ENCODE data around the gene BBS1. TPM values are rescaled to one million over a fixed set of nuclear protein-coding genes. Genes with fewer than 3 reads are reported as not detected.

BBS1 gene
- total RNA-seq (10 to 100 TPM in 1 of 2 donors, 1 to 10 TPM in 1; 9.8 to 18.5 TPM), polyA plus RNA-seq (1 to 10 TPM; 4.2 to 7.5 TPM)

DNA sequence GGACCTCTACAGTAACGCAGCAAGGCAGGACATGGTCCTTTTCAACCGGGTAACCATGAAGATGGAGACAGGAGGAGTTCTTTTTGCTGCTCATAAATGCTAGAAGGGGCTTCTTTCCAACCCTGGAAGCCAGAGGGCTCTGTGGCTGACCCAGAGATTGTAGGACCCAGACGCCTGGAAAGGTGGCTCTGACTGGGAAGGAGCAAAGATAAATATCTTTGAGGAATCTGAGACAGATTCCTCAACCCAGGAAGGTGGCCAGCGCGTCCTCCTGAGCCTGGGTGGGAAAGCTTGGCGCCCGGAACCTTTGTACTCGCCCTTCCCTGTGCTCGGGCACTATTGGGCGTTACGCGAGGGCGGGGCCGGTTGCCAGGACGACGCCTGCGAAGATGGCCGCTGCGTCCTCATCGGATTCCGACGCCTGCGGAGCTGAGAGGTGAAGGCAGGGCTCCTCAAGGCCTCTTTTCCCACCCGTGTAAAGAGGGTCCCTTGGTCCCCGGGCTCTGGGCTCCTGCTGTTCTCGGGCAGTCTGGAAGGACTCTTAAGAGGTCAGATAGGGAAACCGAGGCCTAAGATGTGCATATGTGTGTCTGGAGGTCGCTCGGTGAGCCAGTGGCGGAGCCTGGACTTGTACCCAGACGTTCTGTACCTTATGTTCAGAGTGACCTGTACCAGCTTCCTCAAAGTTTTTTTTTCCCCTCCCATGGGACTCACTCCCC is at the start of gene BBS1:
Gene BBS1, plus strand, starts transcription at position 365 of the 719 bp plus-strand sequence. Its CDS starts 25 bp downstream, at position 390.
- peak; percentile 92 for DNase-seq (ENCODE audit: low spot score)
- WGBS = 3% methylated on average over 31 of the region's 31 CpGs

GRCh38 chr11:66462010-66462409 is 48.4 kb upstream of the BBS1 start:
- peaks cover 0 to 7% (median 2%) of the 10 kb centered on the region in 4 donors for H3K4me1 ChIP-seq (ENCODE audit: control insufficient read depth in 4 of 4, insufficient read depth in 4 of 4, low read length in 3 of 4)
- H3K27me3 ChIP-seq (ENCODE audit: control insufficient read depth in 4 of 4, insufficient read depth in 4 of 4, low read length in 3 of 4) = no peaks in the 10 kb centered on the region
- TF ChIP-seq GABPA (IDR thresholded peaks at IDR 0.05 in 1 of 2, conservative IDR thresholded peaks at IDR 0.05 in 1 of 2) = no peak
- no peak for TF ChIP-seq FOXA2 (IDR thresholded peaks at IDR 0.05)
- TF ChIP-seq RAD21 (IDR thresholded peaks at IDR 0.05) = no peak
- TF ChIP-seq, protein P1, sequence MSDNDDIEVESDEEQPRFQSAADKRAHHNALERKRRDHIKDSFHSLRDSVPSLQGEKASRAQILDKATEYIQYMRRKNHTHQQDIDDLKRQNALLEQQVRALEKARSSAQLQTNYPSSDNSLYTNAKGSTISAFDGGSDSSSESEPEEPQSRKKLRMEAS (IDR thresholded peaks at IDR 0.05) = no peak
- TF ChIP-seq, protein P2, sequence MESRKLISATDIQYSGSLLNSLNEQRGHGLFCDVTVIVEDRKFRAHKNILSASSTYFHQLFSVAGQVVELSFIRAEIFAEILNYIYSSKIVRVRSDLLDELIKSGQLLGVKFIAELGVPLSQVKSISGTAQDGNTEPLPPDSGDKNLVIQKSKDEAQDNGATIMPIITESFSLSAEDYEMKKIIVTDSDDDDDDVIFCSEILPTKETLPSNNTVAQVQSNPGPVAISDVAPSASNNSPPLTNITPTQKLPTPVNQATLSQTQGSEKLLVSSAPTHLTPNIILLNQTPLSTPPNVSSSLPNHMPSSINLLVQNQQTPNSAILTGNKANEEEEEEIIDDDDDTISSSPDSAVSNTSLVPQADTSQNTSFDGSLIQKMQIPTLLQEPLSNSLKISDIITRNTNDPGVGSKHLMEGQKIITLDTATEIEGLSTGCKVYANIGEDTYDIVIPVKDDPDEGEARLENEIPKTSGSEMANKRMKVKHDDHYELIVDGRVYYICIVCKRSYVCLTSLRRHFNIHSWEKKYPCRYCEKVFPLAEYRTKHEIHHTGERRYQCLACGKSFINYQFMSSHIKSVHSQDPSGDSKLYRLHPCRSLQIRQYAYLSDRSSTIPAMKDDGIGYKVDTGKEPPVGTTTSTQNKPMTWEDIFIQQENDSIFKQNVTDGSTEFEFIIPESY (IDR thresholded peaks at IDR 0.05) = no peak
- TF ChIP-seq, protein P3, sequence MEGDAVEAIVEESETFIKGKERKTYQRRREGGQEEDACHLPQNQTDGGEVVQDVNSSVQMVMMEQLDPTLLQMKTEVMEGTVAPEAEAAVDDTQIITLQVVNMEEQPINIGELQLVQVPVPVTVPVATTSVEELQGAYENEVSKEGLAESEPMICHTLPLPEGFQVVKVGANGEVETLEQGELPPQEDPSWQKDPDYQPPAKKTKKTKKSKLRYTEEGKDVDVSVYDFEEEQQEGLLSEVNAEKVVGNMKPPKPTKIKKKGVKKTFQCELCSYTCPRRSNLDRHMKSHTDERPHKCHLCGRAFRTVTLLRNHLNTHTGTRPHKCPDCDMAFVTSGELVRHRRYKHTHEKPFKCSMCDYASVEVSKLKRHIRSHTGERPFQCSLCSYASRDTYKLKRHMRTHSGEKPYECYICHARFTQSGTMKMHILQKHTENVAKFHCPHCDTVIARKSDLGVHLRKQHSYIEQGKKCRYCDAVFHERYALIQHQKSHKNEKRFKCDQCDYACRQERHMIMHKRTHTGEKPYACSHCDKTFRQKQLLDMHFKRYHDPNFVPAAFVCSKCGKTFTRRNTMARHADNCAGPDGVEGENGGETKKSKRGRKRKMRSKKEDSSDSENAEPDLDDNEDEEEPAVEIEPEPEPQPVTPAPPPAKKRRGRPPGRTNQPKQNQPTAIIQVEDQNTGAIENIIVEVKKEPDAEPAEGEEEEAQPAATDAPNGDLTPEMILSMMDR (IDR thresholded peaks at IDR 0.05; ENCODE audit: low read depth, low read length, missing input control) = no peak
- TF ChIP-seq YY1 (IDR thresholded peaks at IDR 0.05) = no peak
- no peak for TF ChIP-seq RXRA (IDR thresholded peaks at IDR 0.05)
- TF ChIP-seq, protein P4, sequence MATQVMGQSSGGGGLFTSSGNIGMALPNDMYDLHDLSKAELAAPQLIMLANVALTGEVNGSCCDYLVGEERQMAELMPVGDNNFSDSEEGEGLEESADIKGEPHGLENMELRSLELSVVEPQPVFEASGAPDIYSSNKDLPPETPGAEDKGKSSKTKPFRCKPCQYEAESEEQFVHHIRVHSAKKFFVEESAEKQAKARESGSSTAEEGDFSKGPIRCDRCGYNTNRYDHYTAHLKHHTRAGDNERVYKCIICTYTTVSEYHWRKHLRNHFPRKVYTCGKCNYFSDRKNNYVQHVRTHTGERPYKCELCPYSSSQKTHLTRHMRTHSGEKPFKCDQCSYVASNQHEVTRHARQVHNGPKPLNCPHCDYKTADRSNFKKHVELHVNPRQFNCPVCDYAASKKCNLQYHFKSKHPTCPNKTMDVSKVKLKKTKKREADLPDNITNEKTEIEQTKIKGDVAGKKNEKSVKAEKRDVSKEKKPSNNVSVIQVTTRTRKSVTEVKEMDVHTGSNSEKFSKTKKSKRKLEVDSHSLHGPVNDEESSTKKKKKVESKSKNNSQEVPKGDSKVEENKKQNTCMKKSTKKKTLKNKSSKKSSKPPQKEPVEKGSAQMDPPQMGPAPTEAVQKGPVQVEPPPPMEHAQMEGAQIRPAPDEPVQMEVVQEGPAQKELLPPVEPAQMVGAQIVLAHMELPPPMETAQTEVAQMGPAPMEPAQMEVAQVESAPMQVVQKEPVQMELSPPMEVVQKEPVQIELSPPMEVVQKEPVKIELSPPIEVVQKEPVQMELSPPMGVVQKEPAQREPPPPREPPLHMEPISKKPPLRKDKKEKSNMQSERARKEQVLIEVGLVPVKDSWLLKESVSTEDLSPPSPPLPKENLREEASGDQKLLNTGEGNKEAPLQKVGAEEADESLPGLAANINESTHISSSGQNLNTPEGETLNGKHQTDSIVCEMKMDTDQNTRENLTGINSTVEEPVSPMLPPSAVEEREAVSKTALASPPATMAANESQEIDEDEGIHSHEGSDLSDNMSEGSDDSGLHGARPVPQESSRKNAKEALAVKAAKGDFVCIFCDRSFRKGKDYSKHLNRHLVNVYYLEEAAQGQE (IDR thresholded peaks at IDR 0.05) = no peak
- TF ChIP-seq SP1 (IDR thresholded peaks at IDR 0.05) = no peak
- no peak for TF ChIP-seq TAF1 (conservative IDR thresholded peaks at IDR 0.05)
- no peak overlapping the region for H3K27ac ChIP-seq (ENCODE audit: low read depth in 1 of 2, low read length in 2 of 2)
- no peaks in the 10 kb centered on the region for H3K9me3 ChIP-seq (ENCODE audit: control insufficient read depth in 4 of 4, low read length in 3 of 4)
- H3K9ac ChIP-seq (ENCODE audit: low read depth in 1 of 2, low read length in 2 of 2) = no peak overlapping the region
- H3K36me3 ChIP-seq (ENCODE audit: control insufficient read depth in 4 of 4, insufficient read depth in 3 of 4, low read depth in 1 of 4, low read length in 3 of 4) = no peaks in the 10 kb centered on the region
- no peak for DNase-seq (ENCODE audit: low spot score)
- H3K4me3 ChIP-seq (ENCODE audit: low read depth in 1 of 3, low read length in 3 of 3) = no peak overlapping the region

More for the DNA sequence above, at the start of gene BBS1:
- Histone ChIP-seq H3K4me1 (ENCODE audit: control insufficient read depth in 4 of 4, insufficient read depth in 4 of 4, low read length in 3 of 4) (peaks cover 6 to 15% (median 10%) of the 10 kb centered on the region in 4 donors), H3K9me3 (ENCODE audit: control insufficient read depth in 4 of 4, low read length in 3 of 4) (no peaks in the 10 kb centered on the region), H3K27ac (ENCODE audit: low read depth in 1 of 2, low read length in 2 of 2) (no peak within 1 kb of the TSS), H3K36me3 (ENCODE audit: control insufficient read depth in 4 of 4, insufficient read depth in 3 of 4, low read depth in 1 of 4, low read length in 3 of 4) (peaks cover 0 to 10% (median 2%) of the 10 kb centered on the region in 4 donors), H3K27me3 (ENCODE audit: control insufficient read depth in 4 of 4, insufficient read depth in 4 of 4, low read length in 3 of 4) (no peaks in the 10 kb centered on the region), H3K4me3 (ENCODE audit: low read depth in 1 of 3, low read length in 3 of 3) (peak within 1 kb of the TSS; percentile 85 to 92 (median 92)), H3K9ac (ENCODE audit: low read depth in 1 of 2, low read length in 2 of 2) (peak within 1 kb of the TSS; percentile 17 to 77)
- peak in 1 of 2 donors; percentile 35 for TF ChIP-seq HNF4A (conservative IDR thresholded peaks at IDR 0.05)
- peak; percentile 97 for TF ChIP-seq YY1 (IDR thresholded peaks at IDR 0.05)
- peak in 1 of 2 donors; percentile 69 for TF ChIP-seq GABPA (IDR thresholded peaks at IDR 0.05 in 1 of 2, conservative IDR thresholded peaks at IDR 0.05 in 1 of 2)
- TF ChIP-seq, protein P4 (IDR thresholded peaks at IDR 0.05) = no peak
- TF ChIP-seq EGR1 (IDR thresholded peaks at IDR 0.05; ENCODE audit: low read depth in 2 of 2) = no peak
- TF ChIP-seq SP1 (IDR thresholded peaks at IDR 0.05) = no peak
- no peak for TF ChIP-seq JUND (IDR thresholded peaks at IDR 0.05)
- TF ChIP-seq, protein P1 (IDR thresholded peaks at IDR 0.05) = no peak
